ENCODE data around the gene S100A9. TPM values are rescaled to one million over a fixed set of nuclear protein-coding genes. Genes with fewer than 3 reads are reported as not detected.

Gene S100A9
- total and polyA plus RNA-seq, 2 experiments from 2014 or later, result not detected

DNA sequence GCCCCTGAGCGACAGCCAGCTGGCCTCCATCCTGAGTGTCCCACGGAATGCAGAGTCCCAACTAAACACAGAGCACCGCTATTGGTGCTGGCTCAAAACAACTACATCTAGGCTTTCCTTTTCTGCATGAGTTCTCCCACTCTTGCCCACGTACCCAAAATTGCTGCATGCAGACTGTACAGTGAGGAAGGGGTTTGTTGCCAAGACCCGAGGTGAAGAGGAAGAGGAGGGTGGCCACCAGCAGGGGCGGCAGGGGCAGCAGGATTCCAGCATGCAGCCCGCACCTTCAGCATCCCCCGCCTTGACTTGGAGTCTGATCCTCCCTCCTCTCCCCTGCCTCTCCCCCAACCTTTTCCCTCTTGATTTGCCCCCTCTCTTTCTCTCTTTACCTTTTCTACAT, 8.0 kb downstream of the S100A9 start (continued):
- no peak for TF ChIP-seq CTCF (conservative IDR thresholded peaks at IDR 0.05; ENCODE audit: low read depth in 2 of 2)
- TF ChIP-seq, protein P1, sequence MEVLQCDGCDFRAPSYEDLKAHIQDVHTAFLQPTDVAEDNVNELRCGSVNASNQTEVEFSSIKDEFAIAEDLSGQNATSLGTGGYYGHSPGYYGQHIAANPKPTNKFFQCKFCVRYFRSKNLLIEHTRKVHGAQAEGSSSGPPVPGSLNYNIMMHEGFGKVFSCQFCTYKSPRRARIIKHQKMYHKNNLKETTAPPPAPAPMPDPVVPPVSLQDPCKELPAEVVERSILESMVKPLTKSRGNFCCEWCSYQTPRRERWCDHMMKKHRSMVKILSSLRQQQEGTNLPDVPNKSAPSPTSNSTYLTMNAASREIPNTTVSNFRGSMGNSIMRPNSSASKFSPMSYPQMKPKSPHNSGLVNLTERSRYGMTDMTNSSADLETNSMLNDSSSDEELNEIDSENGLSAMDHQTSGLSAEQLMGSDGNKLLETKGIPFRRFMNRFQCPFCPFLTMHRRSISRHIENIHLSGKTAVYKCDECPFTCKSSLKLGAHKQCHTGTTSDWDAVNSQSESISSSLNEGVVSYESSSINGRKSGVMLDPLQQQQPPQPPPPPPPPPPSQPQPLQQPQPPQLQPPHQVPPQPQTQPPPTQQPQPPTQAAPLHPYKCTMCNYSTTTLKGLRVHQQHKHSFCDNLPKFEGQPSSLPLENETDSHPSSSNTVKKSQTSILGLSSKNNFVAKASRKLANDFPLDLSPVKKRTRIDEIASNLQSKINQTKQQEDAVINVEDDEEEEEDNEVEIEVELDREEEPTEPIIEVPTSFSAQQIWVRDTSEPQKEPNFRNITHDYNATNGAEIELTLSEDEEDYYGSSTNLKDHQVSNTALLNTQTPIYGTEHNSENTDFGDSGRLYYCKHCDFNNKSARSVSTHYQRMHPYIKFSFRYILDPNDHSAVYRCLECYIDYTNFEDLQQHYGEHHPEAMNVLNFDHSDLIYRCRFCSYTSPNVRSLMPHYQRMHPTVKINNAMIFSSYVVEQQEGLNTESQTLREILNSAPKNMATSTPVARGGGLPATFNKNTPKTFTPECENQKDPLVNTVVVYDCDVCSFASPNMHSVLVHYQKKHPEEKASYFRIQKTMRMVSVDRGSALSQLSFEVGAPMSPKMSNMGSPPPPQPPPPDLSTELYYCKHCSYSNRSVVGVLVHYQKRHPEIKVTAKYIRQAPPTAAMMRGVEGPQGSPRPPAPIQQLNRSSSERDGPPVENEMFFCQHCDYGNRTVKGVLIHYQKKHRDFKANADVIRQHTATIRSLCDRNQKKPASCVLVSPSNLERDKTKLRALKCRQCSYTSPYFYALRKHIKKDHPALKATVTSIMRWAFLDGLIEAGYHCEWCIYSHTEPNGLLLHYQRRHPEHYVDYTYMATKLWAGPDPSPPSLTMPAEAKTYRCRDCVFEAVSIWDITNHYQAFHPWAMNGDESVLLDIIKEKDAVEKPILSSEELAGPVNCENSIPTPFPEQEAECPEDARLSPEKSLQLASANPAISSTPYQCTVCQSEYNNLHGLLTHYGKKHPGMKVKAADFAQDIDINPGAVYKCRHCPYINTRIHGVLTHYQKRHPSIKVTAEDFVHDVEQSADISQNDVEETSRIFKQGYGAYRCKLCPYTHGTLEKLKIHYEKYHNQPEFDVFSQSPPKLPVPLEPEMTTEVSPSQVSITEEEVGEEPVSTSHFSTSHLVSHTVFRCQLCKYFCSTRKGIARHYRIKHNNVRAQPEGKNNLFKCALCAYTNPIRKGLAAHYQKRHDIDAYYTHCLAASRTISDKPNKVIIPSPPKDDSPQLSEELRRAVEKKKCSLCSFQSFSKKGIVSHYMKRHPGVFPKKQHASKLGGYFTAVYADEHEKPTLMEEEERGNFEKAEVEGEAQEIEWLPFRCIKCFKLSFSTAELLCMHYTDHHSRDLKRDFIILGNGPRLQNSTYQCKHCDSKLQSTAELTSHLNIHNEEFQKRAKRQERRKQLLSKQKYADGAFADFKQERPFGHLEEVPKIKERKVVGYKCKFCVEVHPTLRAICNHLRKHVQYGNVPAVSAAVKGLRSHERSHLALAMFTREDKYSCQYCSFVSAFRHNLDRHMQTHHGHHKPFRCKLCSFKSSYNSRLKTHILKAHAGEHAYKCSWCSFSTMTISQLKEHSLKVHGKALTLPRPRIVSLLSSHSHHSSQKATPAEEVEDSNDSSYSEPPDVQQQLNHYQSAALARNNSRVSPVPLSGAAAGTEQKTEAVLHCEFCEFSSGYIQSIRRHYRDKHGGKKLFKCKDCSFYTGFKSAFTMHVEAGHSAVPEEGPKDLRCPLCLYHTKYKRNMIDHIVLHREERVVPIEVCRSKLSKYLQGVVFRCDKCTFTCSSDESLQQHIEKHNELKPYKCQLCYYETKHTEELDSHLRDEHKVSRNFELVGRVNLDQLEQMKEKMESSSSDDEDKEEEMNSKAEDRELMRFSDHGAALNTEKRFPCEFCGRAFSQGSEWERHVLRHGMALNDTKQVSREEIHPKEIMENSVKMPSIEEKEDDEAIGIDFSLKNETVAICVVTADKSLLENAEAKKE (CRISPR knock-in tag; IDR thresholded peaks at IDR 0.05), result no peak

DNA sequence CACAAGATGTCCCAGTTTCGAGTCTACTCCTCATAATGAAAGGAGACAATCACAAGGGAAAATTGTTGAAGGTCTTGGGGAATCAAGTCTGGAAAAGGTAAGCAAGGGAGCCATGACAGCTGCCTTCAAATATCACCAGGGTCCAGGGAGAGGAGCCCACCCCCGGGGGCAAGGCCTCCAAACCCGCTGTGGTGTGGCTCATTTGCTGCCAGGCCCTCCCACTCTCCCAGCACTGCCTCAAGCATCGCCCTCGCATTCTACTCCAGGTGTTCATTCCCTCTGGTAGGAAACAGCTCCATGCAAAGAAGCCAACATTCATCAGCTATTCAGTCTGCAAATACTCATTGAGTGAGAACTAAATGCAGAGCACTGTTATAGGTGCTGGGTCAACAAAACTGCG, 8.6 kb downstream of the S100A9 start:
- Mint-ChIP-seq H3K9me3 (no peaks in the 10 kb centered on the region), H3K4me1 (no peaks in the 10 kb centered on the region), H3K27me3 (ENCODE audit: insufficient read depth, low read depth, poor library complexity) (peaks cover 5% of the 10 kb centered on the region), H3K4me3 (no peak overlapping the region), H3K27ac (no peak overlapping the region), H3K36me3 (ENCODE audit: low read depth) (no peaks in the 10 kb centered on the region)
- peaks cover 1% of the 10 kb centered on the region; the same call in 1 of the 2 replicates for H3K9me2 ChIP-seq (ENCODE audit: insufficient read depth)
- H3K36me3 ChIP-seq (ENCODE audit: insufficient read depth), result no peaks in the 10 kb centered on the region
- no peaks in the 10 kb centered on the region for H3F3A ChIP-seq (replicated peaks; ENCODE audit: low read depth)
- no peak overlapping the region for H3K27ac ChIP-seq (ENCODE audit: low read depth)
- DNase-seq (ENCODE audit: low spot score), result no peak
- no peak overlapping the region for H2AFZ ChIP-seq
- ATAC-seq, result no peak
- no peaks in the 10 kb centered on the region for H4K20me1 ChIP-seq (replicated peaks; ENCODE audit: insufficient read depth)
- no peaks in the 10 kb centered on the region for H3K27me3 ChIP-seq (ENCODE audit: insufficient read depth)
- no peak overlapping the region for H3K4me2 ChIP-seq
- no peaks in the 10 kb centered on the region for H3K79me2 ChIP-seq (replicated peaks; ENCODE audit: insufficient read depth)
- no peak overlapping the region for H3K4me3 ChIP-seq
- no peaks in the 10 kb centered on the region for H3K4me1 ChIP-seq (ENCODE audit: insufficient read depth)
- TF ChIP-seq POLR2AphosphoS5 (IDR thresholded peaks at IDR 0.05; ENCODE audit: low read depth) (no peak), EZH2phosphoT487 (IDR thresholded peaks at IDR 0.05; ENCODE audit: unreplicated experiment) (no peak), CTCF (conservative IDR thresholded peaks at IDR 0.05; ENCODE audit: low read depth in 2 of 2) (no peak), NANOG (IDR thresholded peaks at IDR 0.05; ENCODE audit: borderline replicate concordance) (no peak)
- TF ChIP-seq, protein P1 (CRISPR knock-in tag; IDR thresholded peaks at IDR 0.05), result no peak
